OCI-LY1 (cell line): ENCODE data around the gene ANKRD13B.

Source experiments
- CTCF ChIP-seq: fragments of 200-600 bp; sonication (generic), shearing (Covaris generic); IDR thresholded peaks from 2 replicates; pipeline ENCODE4 v1.5.1; 2017; ENCODE audit warnings: mild to moderate bottlenecking, antibody characterized with exemption, low read length, moderate library complexity, mixed read lengths
- EZH2 ChIP-seq: fragments of 200-600 bp; sonication (generic), shearing (Covaris generic); IDR thresholded peaks from 2 replicates; pipeline ENCODE4 v1.8.0; 2017; ENCODE audit warnings: borderline replicate concordance, mixed run types, mild to moderate bottlenecking, antibody characterized with exemption, low read length, moderate library complexity, mixed read lengths

- TF ChIP-seq CTCF (no peak), EZH2 (no peak)
Observed at GRCh38 chr17:29621751-29622194, 28.8 kb downstream of the ANKRD13B start.
